ENCODE results near the gene MTARC2. TPM values are rescaled to one million over a fixed set of nuclear protein-coding genes. Genes with fewer than 3 reads are reported as not detected.

Gene MTARC2
- total and polyA plus RNA-seq, 4 donors, result 18.2 to 33.9 (median 32.1) TPM

GRCh38 chr1:220807726-220808125 is 59.6 kb downstream of the MTARC2 start:
- DNase-seq (no peak), ATAC-seq (ENCODE audit: low FRiP score) (no peak)
- intact Hi-C loops (cut with DNase I), result loop anchor here (5.0 kb wide), 2 partner anchors 70 to 630 kb away; partner anchors contain the start of gene HLX (in 1 of the 2)
- no peak overlapping the region for H3K27ac ChIP-seq (ENCODE audit: low read depth in 1 of 2, low read length in 2 of 2)
- 78 to 88% methylated on average over 6 of the region's 6 CpGs for WGBS, 2 donors
- no peak overlapping the region for H3K4me3 ChIP-seq (ENCODE audit: low read length in 2 of 2)
- H3K36me3 ChIP-seq (ENCODE audit: control insufficient read depth in 1 of 2, insufficient read depth in 2 of 2, low read length in 1 of 2), result no peaks in the 10 kb centered on the region
- H3K4me1 ChIP-seq (ENCODE audit: control insufficient read depth in 1 of 2, insufficient read depth in 2 of 2, low read length in 2 of 2), result no peaks in the 10 kb centered on the region
- H3K27me3 ChIP-seq (ENCODE audit: control insufficient read depth in 1 of 2, insufficient read depth in 2 of 2, low read length in 1 of 2), result no peaks in the 10 kb centered on the region
- H3K9me3 ChIP-seq (ENCODE audit: control insufficient read depth, low read length), result no peaks in the 10 kb centered on the region

- Histone ChIP-seq H3K27ac (ENCODE audit: low read depth in 1 of 2, low read length in 2 of 2) (no peak overlapping the region), H3K9me3 (ENCODE audit: control insufficient read depth, low read length) (no peaks in the 10 kb centered on the region), H3K36me3 (ENCODE audit: control insufficient read depth in 1 of 2, insufficient read depth in 2 of 2, low read length in 1 of 2) (no peaks in the 10 kb centered on the region), H3K4me1 (ENCODE audit: control insufficient read depth in 1 of 2, insufficient read depth in 2 of 2, low read length in 2 of 2) (no peaks in the 10 kb centered on the region), H3K4me3 (ENCODE audit: low read length in 2 of 2) (no peak overlapping the region), H3K27me3 (ENCODE audit: control insufficient read depth in 1 of 2, insufficient read depth in 2 of 2, low read length in 1 of 2) (no peaks in the 10 kb centered on the region)
- ATAC-seq (ENCODE audit: low FRiP score) (no peak), DNase-seq (no peak)
- WGBS, 2 donors, result 86 to 87% methylated on average over 11 of the region's 11 CpGs
- intact Hi-C loops (cut with DNase I), result loop anchor here (5.0 kb wide), 2 partner anchors 69 to 629 kb away; partner anchors contain the start of gene HLX (in 1 of the 2)
Measured at GRCh38 chr1:220808345-220809186, 60.4 kb downstream of the MTARC2 start.

- H3K4me3 ChIP-seq (ENCODE audit: low read length in 2 of 2), result no peak overlapping the region
- H3K27ac ChIP-seq (ENCODE audit: low read depth in 1 of 2, low read length in 2 of 2), result no peak overlapping the region
- no peaks in the 10 kb centered on the region for H3K9me3 ChIP-seq (ENCODE audit: control insufficient read depth, low read length)
- intact Hi-C loops (cut with DNase I), result loop anchor here (5.0 kb wide), 2 partner anchors 68 to 628 kb away; partner anchors contain the start of gene HLX (in 1 of the 2)
- H3K4me1 ChIP-seq (ENCODE audit: control insufficient read depth in 1 of 2, insufficient read depth in 2 of 2, low read length in 2 of 2), result no peaks in the 10 kb centered on the region
- H3K36me3 ChIP-seq (ENCODE audit: control insufficient read depth in 1 of 2, insufficient read depth in 2 of 2, low read length in 1 of 2), result no peaks in the 10 kb centered on the region
- no peaks in the 10 kb centered on the region for H3K27me3 ChIP-seq (ENCODE audit: control insufficient read depth in 1 of 2, insufficient read depth in 2 of 2, low read length in 1 of 2)
- WGBS, 2 donors, result 90 to 92% methylated on average over 6 of the region's 6 CpGs
- ATAC-seq (ENCODE audit: low FRiP score) (no peak), DNase-seq (no peak)
Measured at GRCh38 chr1:220809187-220809550, 61.0 kb downstream of the MTARC2 start.

GRCh38 chr1:220809704-220810103 is 61.6 kb downstream of the MTARC2 start:
- Histone ChIP-seq H3K27ac (ENCODE audit: low read depth in 1 of 2, low read length in 2 of 2) (no peak overlapping the region), H3K9me3 (ENCODE audit: control insufficient read depth, low read length) (no peaks in the 10 kb centered on the region), H3K4me3 (ENCODE audit: low read length in 2 of 2) (no peak overlapping the region), H3K4me1 (ENCODE audit: control insufficient read depth in 1 of 2, insufficient read depth in 2 of 2, low read length in 2 of 2) (no peaks in the 10 kb centered on the region), H3K27me3 (ENCODE audit: control insufficient read depth in 1 of 2, insufficient read depth in 2 of 2, low read length in 1 of 2) (no peaks in the 10 kb centered on the region), H3K36me3 (ENCODE audit: control insufficient read depth in 1 of 2, insufficient read depth in 2 of 2, low read length in 1 of 2) (no peaks in the 10 kb centered on the region)
- 86 to 87% methylated on average over 8 of the region's 8 CpGs for WGBS, 2 donors
- no peak for ATAC-seq (ENCODE audit: low FRiP score)
- no peak for DNase-seq
- intact Hi-C loops (cut with DNase I), result loop anchor here (5.0 to 10.0 kb wide), 5 partner anchors 68 to 628 kb away; partner anchors contain the start of gene HLX (in 1 of the 2)

GRCh38 chr1:220810179-220810653 is 62.1 kb downstream of the MTARC2 start:
- Histone ChIP-seq H3K9me3 (ENCODE audit: control insufficient read depth, low read length) (no peaks in the 10 kb centered on the region), H3K36me3 (ENCODE audit: control insufficient read depth in 1 of 2, insufficient read depth in 2 of 2, low read length in 1 of 2) (no peaks in the 10 kb centered on the region), H3K27me3 (ENCODE audit: control insufficient read depth in 1 of 2, insufficient read depth in 2 of 2, low read length in 1 of 2) (no peaks in the 10 kb centered on the region), H3K4me3 (ENCODE audit: low read length in 2 of 2) (no peak overlapping the region), H3K27ac (ENCODE audit: low read depth in 1 of 2, low read length in 2 of 2) (no peak overlapping the region), H3K4me1 (ENCODE audit: control insufficient read depth in 1 of 2, insufficient read depth in 2 of 2, low read length in 2 of 2) (no peaks in the 10 kb centered on the region)
- intact Hi-C loops (cut with DNase I), result loop anchor here (5.0 to 10.0 kb wide), 3 partner anchors 392 to 622 kb away; no protein-coding TSS in a partner anchor
- DNase-seq (peak; percentile 89 to 93), ATAC-seq (ENCODE audit: low FRiP score) (peak; percentile 94)
- 22 to 23% methylated on average over 20 of the region's 20 CpGs for WGBS, 2 donors

GRCh38 chr1:220810963-220811362 is 62.8 kb downstream of the MTARC2 start:
- no peaks in the 10 kb centered on the region for H3K9me3 ChIP-seq (ENCODE audit: control insufficient read depth, low read length)
- intact Hi-C loops (cut with DNase I), result loop anchor here (5.0 to 10.0 kb wide), 3 partner anchors 391 to 621 kb away; no protein-coding TSS in a partner anchor
- H3K4me1 ChIP-seq (ENCODE audit: control insufficient read depth in 1 of 2, insufficient read depth in 2 of 2, low read length in 2 of 2), result no peaks in the 10 kb centered on the region
- H3K27ac ChIP-seq (ENCODE audit: low read depth in 1 of 2, low read length in 2 of 2), result no peak overlapping the region
- no peaks in the 10 kb centered on the region for H3K27me3 ChIP-seq (ENCODE audit: control insufficient read depth in 1 of 2, insufficient read depth in 2 of 2, low read length in 1 of 2)
- H3K4me3 ChIP-seq (ENCODE audit: low read length in 2 of 2), result no peak overlapping the region
- WGBS, 2 donors, result 97 to 98% methylated on average over 2 of the region's 2 CpGs
- DNase-seq (no peak), ATAC-seq (ENCODE audit: low FRiP score) (no peak)
- no peaks in the 10 kb centered on the region for H3K36me3 ChIP-seq (ENCODE audit: control insufficient read depth in 1 of 2, insufficient read depth in 2 of 2, low read length in 1 of 2)

GRCh38 chr1:220811695-220812094 is 63.6 kb downstream of the MTARC2 start:
- Histone ChIP-seq H3K36me3 (ENCODE audit: control insufficient read depth in 1 of 2, insufficient read depth in 2 of 2, low read length in 1 of 2) (peaks cover 0 to 2% of the 10 kb centered on the region in 2 donors), H3K4me1 (ENCODE audit: control insufficient read depth in 1 of 2, insufficient read depth in 2 of 2, low read length in 2 of 2) (no peaks in the 10 kb centered on the region), H3K4me3 (ENCODE audit: low read length in 2 of 2) (no peak overlapping the region), H3K27ac (ENCODE audit: low read depth in 1 of 2, low read length in 2 of 2) (no peak overlapping the region), H3K27me3 (ENCODE audit: control insufficient read depth in 1 of 2, insufficient read depth in 2 of 2, low read length in 1 of 2) (no peaks in the 10 kb centered on the region), H3K9me3 (ENCODE audit: control insufficient read depth, low read length) (no peaks in the 10 kb centered on the region)
- DNase-seq (no peak), ATAC-seq (ENCODE audit: low FRiP score) (no peak)
- intact Hi-C loops (cut with DNase I), result loop anchor here (5.0 to 10.0 kb wide), 3 partner anchors 391 to 621 kb away; no protein-coding TSS in a partner anchor
- 94% methylated on average over 5 of the region's 5 CpGs for WGBS, 2 donors

- no peak for ATAC-seq (ENCODE audit: low FRiP score)
- Histone ChIP-seq H3K9me3 (ENCODE audit: control insufficient read depth, low read length) (no peaks in the 10 kb centered on the region), H3K27ac (ENCODE audit: low read depth in 1 of 2, low read length in 2 of 2) (no peak overlapping the region), H3K4me1 (ENCODE audit: control insufficient read depth in 1 of 2, insufficient read depth in 2 of 2, low read length in 2 of 2) (no peaks in the 10 kb centered on the region), H3K4me3 (ENCODE audit: low read length in 2 of 2) (no peak overlapping the region), H3K36me3 (ENCODE audit: control insufficient read depth in 1 of 2, insufficient read depth in 2 of 2, low read length in 1 of 2) (peaks cover 0 to 2% of the 10 kb centered on the region in 2 donors), H3K27me3 (ENCODE audit: control insufficient read depth in 1 of 2, insufficient read depth in 2 of 2, low read length in 1 of 2) (no peaks in the 10 kb centered on the region)
- no peak for DNase-seq
- WGBS, 2 donors, result 73 to 82% methylated on average over 6 of the region's 6 CpGs
- intact Hi-C loops (cut with DNase I), result loop anchor here (5.0 to 10.0 kb wide), 3 partner anchors 390 to 620 kb away; no protein-coding TSS in a partner anchor
Measured at GRCh38 chr1:220812308-220812707, 64.2 kb downstream of the MTARC2 start.

Data from aorta (tissue), 5 donors.